ENCODE results near the gene CSNK2B. TPM values are rescaled to one million over a fixed set of nuclear protein-coding genes. Genes with fewer than 3 reads are reported as not detected.

The CSNK2B gene
- total and polyA plus RNA-seq, 9 of the 15 experiments (the other 6 are each of a cell fraction or from before 2014, with no cell fraction given) = 120 to 1,126 (median 529) TPM

DNA sequence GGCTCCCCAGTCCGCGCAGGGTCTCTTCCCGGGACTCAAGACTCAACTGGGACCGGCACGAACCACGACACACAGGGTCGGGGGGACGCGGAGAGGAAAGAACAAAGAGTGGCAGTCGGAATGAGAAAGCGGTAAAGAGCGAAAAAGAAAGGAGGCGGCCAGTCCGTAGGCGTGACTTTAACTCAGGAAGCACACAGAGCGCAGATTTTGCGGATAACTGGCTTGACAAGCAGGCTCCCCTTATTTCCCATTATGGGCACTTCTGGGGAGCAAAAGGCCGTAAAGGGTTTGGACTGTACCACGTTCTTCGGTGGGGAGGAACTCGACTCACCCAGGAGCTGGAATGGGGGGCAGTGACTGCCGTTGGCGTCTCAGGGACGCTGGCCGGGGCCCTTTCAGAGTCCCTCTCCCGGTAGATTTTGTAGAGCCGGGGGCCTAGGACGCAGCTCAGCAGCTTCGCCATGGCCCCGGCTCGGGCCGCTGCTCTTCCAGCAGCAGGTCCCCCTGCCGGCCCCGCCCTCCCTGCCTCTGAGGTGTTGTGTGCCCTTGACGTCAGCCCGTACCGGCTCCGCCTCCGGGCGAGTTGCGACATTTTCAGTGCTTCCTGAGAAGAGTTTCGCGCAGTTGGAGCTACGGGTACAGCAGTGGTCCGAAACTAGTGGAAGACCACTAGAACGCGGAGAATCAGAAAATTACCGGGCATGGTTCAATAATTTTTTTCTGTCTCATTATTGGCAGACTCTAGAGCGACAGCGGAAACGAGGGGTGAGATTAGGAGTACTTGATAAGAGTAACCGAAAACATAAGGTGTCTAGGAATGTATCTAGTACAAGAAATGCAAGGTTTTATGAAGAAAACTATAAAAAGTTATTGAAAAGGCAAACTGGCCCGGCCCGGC, 37.2 kb downstream of the CSNK2B start, which contains the start of gene ABHD16A (continued):
- TF ChIP-seq, protein P1, sequence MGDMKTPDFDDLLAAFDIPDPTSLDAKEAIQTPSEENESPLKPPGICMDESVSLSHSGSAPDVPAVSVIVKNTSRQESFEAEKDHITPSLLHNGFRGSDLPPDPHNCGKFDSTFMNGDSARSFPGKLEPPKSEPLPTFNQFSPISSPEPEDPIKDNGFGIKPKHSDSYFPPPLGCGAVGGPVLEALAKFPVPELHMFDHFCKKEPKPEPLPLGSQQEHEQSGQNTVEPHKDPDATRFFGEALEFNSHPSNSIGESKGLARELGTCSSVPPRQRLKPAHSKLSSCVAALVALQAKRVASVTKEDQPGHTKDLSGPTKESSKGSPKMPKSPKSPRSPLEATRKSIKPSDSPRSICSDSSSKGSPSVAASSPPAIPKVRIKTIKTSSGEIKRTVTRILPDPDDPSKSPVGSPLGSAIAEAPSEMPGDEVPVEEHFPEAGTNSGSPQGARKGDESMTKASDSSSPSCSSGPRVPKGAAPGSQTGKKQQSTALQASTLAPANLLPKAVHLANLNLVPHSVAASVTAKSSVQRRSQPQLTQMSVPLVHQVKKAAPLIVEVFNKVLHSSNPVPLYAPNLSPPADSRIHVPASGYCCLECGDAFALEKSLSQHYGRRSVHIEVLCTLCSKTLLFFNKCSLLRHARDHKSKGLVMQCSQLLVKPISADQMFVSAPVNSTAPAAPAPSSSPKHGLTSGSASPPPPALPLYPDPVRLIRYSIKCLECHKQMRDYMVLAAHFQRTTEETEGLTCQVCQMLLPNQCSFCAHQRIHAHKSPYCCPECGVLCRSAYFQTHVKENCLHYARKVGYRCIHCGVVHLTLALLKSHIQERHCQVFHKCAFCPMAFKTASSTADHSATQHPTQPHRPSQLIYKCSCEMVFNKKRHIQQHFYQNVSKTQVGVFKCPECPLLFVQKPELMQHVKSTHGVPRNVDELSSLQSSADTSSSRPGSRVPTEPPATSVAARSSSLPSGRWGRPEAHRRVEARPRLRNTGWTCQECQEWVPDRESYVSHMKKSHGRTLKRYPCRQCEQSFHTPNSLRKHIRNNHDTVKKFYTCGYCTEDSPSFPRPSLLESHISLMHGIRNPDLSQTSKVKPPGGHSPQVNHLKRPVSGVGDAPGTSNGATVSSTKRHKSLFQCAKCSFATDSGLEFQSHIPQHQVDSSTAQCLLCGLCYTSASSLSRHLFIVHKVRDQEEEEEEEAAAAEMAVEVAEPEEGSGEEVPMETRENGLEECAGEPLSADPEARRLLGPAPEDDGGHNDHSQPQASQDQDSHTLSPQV (IDR thresholded peaks at IDR 0.05) = peak; percentile 82
- TF ChIP-seq, protein P2, sequence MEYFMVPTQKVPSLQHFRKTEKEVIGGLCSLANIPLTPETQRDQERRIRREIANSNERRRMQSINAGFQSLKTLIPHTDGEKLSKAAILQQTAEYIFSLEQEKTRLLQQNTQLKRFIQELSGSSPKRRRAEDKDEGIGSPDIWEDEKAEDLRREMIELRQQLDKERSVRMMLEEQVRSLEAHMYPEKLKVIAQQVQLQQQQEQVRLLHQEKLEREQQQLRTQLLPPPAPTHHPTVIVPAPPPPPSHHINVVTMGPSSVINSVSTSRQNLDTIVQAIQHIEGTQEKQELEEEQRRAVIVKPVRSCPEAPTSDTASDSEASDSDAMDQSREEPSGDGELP (CRISPR knock-in tag; IDR thresholded peaks at IDR 0.05; ENCODE audit: borderline replicate concordance) = peak; percentile 85
- TF ChIP-seq, protein P3, sequence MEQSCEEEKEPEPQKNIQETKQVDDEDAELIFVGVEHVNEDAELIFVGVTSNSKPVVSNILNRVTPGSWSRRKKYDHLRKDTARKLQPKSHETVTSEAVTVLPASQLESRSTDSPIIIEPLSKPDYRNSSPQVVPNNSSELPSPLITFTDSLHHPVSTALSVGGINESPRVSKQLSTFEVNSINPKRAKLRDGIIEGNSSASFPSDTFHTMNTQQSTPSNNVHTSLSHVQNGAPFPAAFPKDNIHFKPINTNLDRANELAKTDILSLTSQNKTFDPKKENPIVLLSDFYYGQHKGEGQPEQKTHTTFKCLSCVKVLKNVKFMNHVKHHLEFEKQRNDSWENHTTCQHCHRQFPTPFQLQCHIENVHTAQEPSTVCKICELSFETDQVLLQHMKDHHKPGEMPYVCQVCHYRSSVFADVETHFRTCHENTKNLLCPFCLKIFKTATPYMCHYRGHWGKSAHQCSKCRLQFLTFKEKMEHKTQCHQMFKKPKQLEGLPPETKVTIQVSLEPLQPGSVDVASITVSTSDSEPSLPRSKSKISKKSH (CRISPR knock-in tag; IDR thresholded peaks at IDR 0.05) = no peak
- TF ChIP-seq NCOA2 (IDR thresholded peaks at IDR 0.05; ENCODE audit: partially characterized antibody in 2 of 2) (no peak), ZNF134 (CRISPR knock-in tag; conservative IDR thresholded peaks at IDR 0.05) (no peak), LCOR (CRISPR knock-in tag; IDR thresholded peaks at IDR 0.05) (peak; percentile 41), ZNF583 (CRISPR knock-in tag; IDR thresholded peaks at IDR 0.05) (no peak), HMG20A (CRISPR knock-in tag; conservative IDR thresholded peaks at IDR 0.05) (no peak), KLF6 (CRISPR knock-in tag; IDR thresholded peaks at IDR 0.05; ENCODE audit: borderline replicate concordance) (peak; percentile 81; the same call in 1 of the 2 replicates), RBM14 (IDR thresholded peaks at IDR 0.05; ENCODE audit: borderline replicate concordance, insufficient read depth, low read depth, low read length) (no peak), PRPF4 (IDR thresholded peaks at IDR 0.05; ENCODE audit: insufficient read depth, low read depth, low read length, poor library complexity, severe bottlenecking) (no peak), SMAD3 (CRISPR knock-in tag; conservative IDR thresholded peaks at IDR 0.05) (peak; percentile 8; the same call in 1 of the 2 replicates)
- TF ChIP-seq, protein P4, sequence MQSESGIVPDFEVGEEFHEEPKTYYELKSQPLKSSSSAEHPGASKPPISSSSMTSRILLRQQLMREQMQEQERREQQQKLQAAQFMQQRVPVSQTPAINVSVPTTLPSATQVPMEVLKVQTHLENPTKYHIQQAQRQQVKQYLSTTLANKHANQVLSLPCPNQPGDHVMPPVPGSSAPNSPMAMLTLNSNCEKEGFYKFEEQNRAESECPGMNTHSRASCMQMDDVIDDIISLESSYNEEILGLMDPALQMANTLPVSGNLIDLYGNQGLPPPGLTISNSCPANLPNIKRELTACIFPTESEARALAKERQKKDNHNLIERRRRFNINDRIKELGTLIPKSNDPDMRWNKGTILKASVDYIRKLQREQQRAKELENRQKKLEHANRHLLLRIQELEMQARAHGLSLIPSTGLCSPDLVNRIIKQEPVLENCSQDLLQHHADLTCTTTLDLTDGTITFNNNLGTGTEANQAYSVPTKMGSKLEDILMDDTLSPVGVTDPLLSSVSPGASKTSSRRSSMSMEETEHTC (IDR thresholded peaks at IDR 0.05) = peak; percentile 7; the same call in 1 of the 2 replicates
- TF ChIP-seq, protein P5, sequence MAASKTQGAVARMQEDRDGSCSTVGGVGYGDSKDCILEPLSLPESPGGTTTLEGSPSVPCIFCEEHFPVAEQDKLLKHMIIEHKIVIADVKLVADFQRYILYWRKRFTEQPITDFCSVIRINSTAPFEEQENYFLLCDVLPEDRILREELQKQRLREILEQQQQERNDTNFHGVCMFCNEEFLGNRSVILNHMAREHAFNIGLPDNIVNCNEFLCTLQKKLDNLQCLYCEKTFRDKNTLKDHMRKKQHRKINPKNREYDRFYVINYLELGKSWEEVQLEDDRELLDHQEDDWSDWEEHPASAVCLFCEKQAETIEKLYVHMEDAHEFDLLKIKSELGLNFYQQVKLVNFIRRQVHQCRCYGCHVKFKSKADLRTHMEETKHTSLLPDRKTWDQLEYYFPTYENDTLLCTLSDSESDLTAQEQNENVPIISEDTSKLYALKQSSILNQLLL (CRISPR knock-in tag; IDR thresholded peaks at IDR 0.05; ENCODE audit: borderline replicate concordance) = no peak
- TF ChIP-seq, protein P6, sequence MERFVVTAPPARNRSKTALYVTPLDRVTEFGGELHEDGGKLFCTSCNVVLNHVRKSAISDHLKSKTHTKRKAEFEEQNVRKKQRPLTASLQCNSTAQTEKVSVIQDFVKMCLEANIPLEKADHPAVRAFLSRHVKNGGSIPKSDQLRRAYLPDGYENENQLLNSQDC (CRISPR knock-in tag; IDR thresholded peaks at IDR 0.05) = no peak; the same call in 1 of the 2 replicates
